Measurements from ENCODE around the gene EDN1. TPM values are rescaled to one million over a fixed set of nuclear protein-coding genes. Genes with fewer than 3 reads are reported as not detected.

The EDN1 gene
- total RNA-seq, 1 donor from 2014 or later, result not detected

- no peak for DNase-seq (ENCODE audit: low read depth, low spot score)
- Mint-ChIP-seq H3K4me3 (no peak overlapping the region), H3K27me3 (ENCODE audit: low read depth) (no peaks in the 10 kb centered on the region), H3K9me3 (peaks cover 3% of the 10 kb centered on the region), H3K36me3 (ENCODE audit: low read depth) (no peaks in the 10 kb centered on the region), H3K4me1 (no peaks in the 10 kb centered on the region), H3K27ac (ENCODE audit: unreplicated experiment) (no peak overlapping the region)
- TF ChIP-seq CTCF (conservative IDR thresholded peaks at IDR 0.05), result no peak
These were observed 43.0 kb downstream of the EDN1 start for GRCh38 chr6:12333128-12333527.

DNA sequence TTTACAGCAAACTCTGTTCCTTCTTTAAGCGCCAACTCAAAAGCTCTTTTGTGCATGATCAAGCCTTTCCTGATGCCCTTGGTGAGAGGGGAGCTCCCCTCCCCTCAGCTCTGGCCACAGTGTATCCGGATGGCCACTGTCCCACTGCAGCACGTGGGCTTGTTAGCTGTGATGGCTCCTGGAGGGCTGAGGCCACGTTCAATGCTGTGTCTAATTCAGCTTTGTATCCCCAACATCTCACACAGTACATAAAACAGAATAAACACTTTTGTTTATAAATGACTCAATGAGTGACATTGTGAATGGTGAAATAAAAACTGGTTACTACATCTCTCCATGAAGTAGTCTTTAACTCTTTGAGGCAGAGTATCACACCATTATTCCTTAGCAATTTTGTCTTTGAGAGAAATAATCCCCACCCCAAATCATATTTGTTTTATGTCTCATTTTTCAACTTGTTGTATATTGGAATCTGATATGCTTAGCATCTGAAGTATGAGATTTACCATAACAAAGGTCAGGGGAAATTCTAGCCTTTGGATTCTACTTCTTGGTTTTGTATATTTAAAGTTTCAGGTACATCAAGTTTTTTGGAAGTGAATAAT is 44.5 kb downstream of the EDN1 start:
- Mint-ChIP-seq H3K27ac (ENCODE audit: unreplicated experiment) (no peak overlapping the region), H3K4me1 (peaks cover 1% of the 10 kb centered on the region), H3K36me3 (ENCODE audit: low read depth) (no peaks in the 10 kb centered on the region), H3K4me3 (no peak overlapping the region), H3K9me3 (peaks cover 3% of the 10 kb centered on the region), H3K27me3 (ENCODE audit: low read depth) (no peaks in the 10 kb centered on the region)
- no peak for DNase-seq (ENCODE audit: low read depth, low spot score)
- no peak for TF ChIP-seq CTCF (conservative IDR thresholded peaks at IDR 0.05)

DNA sequence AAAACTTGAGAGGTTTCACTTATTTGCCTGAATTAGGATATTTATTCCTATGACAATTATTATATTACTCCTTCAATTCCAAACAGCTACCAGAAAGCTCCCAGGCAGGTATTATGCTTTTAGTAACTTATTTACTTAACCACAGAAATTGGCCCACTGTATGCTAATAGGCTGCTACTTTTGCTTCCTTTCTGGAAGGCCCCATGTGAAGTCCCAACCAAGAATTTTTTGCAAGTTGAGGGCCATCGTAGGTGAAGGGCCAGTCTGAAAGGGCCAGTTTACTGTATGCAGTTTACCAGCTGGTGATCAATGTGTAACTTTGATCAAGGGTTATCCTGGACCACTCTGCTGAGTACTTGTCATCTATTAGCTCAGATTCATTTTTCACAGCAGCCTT is 45.0 kb downstream of the EDN1 start:
- Mint-ChIP-seq H3K27me3 (ENCODE audit: low read depth) (no peaks in the 10 kb centered on the region), H3K9me3 (peaks cover 3% of the 10 kb centered on the region), H3K27ac (ENCODE audit: unreplicated experiment) (no peak overlapping the region), H3K36me3 (ENCODE audit: low read depth) (no peaks in the 10 kb centered on the region), H3K4me3 (no peak overlapping the region), H3K4me1 (peaks cover 5% of the 10 kb centered on the region)
- TF ChIP-seq CTCF (conservative IDR thresholded peaks at IDR 0.05), result no peak
- DNase-seq (ENCODE audit: low read depth, low spot score), result no peak

DNA sequence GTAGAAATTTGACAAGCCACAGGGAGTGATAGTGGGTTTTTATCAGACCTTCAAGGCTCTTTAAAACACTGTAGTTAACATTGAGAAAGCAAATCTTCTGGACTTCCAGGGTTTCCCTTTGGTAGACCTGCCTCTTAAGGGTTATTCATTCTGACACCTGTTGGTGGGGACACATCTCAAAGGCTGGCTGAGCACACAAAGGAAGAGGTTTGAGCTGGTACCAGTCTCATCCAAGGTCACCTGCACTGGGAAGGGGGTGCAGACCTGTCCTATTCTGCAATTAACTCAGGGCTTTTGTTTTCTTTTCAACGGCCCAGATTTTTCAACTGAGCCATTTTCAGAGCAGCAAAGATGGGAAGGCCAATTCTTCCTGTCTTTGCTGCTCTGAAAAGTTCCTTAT is 45.6 kb downstream of the EDN1 start:
- Mint-ChIP-seq H3K9me3 (peaks cover under 1% of the 10 kb centered on the region), H3K27ac (ENCODE audit: unreplicated experiment) (no peak overlapping the region), H3K4me3 (no peak overlapping the region), H3K36me3 (ENCODE audit: low read depth) (no peaks in the 10 kb centered on the region), H3K27me3 (ENCODE audit: low read depth) (no peaks in the 10 kb centered on the region), H3K4me1 (peaks cover 5% of the 10 kb centered on the region)
- TF ChIP-seq CTCF (conservative IDR thresholded peaks at IDR 0.05), result no peak
- DNase-seq (ENCODE audit: low read depth, low spot score), result no peak

DNA sequence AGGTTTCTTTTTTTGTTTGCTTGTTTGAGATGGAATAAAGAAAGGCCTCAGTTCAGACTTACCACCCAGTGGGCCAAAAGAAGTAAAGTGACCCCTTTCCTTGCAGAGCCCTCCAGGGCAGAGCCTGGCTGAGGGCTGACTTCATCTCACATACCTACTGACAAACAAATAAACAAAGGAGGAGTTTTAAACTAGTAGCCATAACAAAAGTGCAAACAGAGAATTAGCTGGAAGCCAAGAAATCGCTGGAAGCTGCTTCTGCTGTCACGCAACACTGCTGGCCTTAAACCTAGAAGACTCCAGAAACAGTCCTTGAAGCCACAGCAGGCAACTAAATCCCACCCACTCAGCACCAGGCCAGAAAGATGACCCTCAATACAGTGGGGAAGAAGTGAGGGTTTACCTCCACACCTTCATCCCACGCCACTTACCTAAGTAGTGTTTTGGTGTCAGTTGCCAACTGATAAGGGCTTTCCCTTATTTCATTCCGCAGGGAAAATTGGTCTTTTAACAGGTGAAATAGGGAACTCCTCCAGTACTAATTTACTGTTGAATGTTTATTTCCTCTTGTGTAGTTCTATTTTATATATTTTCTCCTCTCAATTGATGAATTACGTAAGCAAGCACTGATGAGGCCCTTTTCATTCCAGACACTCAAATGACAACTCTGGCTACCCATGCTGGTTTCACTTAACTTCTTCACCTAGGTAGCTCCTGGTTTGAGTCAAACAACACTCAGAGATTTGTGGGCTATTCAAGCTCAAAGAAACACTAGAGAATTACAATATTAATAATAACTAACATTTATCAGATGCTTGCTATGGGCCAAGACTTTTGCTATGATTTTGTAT is 46.2 kb downstream of the EDN1 start:
- H3K4me3 Mint-ChIP-seq, result no peak overlapping the region
- no peaks in the 10 kb centered on the region for H3K27me3 Mint-ChIP-seq (ENCODE audit: low read depth)
- H3K27ac Mint-ChIP-seq (ENCODE audit: unreplicated experiment), result no peak overlapping the region

More for the DNA sequence above, 46.2 kb downstream of the EDN1 start:
- peaks cover 5% of the 10 kb centered on the region for H3K4me1 Mint-ChIP-seq
- TF ChIP-seq CTCF (conservative IDR thresholded peaks at IDR 0.05), result no peak
- no peaks in the 10 kb centered on the region for H3K9me3 Mint-ChIP-seq
- no peaks in the 10 kb centered on the region for H3K36me3 Mint-ChIP-seq (ENCODE audit: low read depth)
- no peak for DNase-seq (ENCODE audit: low read depth, low spot score)

Measured in neural crest cell (in vitro differentiated cells).